Urothelium cell line (cell line): ENCODE data around the gene ACTL9.
A peak's percentile ranks its signal among the peaks of the same experiment; 100 is the strongest.

Experiments used
- DNase-seq: peaks from one replicate; pipeline ENCODE4 v3.0.0; 2011; ENCODE audit warnings: low spot score, mixed read lengths
- FAIRE-seq: peaks from 2 replicates; lab custom pipeline; 2011; peaks lifted over from hg19 to GRCh38; lab: Jason Lieb, UNC

The ACTL9 gene

DNA sequence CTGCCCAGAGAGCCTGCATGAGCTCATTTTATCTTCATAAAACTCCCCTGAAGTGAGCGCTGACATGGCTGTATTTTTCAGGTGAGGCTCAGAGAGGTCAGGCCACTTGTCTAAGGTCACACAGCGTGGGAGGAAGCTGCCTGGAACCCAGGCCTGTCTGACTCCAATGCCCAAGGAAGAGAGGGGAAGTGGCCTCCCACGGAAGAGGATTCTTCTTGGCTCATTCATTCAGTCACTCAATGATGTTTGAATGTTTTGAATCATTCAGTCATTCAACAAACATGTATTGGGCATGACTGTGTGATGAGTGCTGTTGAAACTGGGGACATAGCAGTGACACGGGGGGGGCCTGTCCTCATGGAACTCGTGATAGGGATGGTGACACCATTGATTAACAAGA, 12.0 kb downstream of the ACTL9 start:
- no peak for DNase-seq
- FAIRE-seq, result no peak

DNA sequence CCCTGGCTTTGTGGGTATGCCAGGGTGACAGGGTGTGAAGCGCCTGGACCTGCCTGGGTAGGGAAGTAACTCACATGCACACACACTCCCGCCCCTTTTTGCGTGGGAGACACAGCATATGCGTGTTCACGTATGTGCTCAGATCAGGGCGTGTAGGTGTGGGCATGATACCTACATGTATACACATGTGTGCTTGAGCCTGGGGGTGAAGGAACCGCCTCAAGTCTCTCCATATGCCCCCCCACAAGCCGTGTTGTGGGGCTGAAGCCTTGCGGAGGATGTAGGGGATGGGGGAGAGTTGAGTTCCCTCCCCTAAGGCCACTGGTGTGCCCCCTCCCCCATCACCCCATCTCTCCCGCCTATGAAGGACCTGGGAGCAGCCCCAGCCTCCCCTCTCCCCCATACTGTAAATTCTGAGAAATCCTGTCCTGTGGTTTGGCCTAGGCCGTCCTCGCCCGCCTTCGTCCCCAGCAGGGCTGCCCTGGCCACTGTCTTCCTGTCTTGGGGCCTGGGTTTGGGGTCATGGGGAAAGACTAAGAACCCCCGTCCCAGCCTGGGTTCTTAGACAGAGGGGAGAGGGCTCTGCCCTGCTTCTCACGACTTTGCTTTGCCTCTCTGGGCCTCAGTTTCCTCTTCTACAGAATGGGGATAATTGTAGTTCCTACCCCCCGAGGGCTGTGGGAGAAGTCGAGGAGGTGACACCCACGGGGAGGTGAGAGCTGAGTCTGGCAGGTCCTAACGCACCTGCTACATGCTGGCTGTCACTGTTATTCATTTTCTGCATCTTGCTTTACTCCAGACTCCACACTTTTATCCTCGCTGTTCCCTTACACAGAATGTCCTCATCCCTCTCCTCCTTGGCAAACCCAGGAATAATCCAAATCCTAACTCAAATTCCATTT, 14.3 kb downstream of the ACTL9 start:
- FAIRE-seq (no peak), DNase-seq (no peak)

GRCh38 chr19:8682931-8683330, 15.7 kb downstream of the ACTL9 start:
- FAIRE-seq, result no peak
- no peak for DNase-seq

- FAIRE-seq (no peak), DNase-seq (no peak)
Measured at GRCh38 chr19:8682472-8682871, 16.1 kb downstream of the ACTL9 start.

DNA sequence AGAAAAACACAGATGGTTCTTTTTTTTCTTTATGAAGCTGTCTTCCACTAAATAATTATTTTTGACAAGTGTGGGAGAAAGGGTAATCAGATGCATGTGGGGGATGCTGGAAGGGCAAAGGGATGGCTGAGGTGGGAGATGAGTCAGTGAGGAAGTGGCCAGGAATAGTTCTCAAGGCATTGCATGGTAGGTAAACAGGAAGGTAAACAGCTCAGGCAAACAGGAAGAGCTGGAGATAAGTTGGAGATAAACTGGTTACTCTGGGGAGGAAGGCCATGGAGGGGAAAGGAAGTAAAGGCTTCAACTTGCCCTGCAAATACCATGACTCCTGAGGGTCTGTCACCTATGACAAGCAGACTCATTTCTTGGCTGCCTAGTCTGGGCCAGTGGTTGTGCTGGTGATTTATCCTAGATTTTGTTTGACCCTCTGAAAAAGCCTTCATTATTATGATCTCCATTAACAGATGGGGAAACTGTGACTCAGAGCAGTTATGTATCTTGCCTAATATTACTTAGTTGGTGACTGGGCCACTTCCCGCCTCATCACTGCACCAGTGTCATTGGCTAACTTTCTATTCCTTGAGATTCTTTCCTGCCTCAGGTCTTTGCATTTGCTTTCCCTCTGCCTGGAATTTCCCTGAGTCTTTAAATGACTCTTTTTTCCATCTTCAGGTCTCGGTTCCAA, 17.1 kb downstream of the ACTL9 start:
- no peak for FAIRE-seq
- no peak for DNase-seq

DNA sequence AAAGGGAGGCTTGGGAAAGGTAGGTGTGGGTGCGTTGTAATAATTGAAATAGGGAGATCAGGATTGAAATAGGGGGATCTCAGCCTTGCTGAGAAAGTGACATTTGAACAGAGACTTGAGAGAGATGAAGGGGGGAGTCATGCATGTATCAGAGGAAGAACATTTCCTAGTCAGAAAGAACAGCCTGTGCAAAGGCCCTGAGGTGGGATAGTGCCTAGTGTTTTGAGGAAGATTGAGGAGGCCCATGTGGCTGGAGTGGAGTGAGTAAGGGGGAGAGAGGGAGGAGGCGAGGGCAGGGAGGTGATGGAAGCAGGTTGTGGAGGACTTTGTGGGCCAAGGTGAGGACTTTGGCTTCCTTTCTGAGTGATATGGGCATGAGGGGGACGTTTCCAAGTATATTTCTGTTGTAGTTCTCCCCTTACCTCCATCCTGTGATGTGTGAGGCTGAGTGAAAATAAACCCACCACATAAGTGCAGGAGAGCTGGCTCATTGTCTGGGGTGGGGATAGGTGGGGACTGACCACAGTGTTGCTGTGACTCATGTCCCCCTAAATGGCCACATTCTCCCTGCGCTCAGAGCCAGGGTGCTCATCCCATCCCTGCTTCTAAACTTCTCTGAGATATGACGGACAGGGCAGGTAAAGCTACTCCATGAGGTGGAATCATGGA, 17.8 kb downstream of the ACTL9 start:
- DNase-seq (no peak), FAIRE-seq (no peak)

DNA sequence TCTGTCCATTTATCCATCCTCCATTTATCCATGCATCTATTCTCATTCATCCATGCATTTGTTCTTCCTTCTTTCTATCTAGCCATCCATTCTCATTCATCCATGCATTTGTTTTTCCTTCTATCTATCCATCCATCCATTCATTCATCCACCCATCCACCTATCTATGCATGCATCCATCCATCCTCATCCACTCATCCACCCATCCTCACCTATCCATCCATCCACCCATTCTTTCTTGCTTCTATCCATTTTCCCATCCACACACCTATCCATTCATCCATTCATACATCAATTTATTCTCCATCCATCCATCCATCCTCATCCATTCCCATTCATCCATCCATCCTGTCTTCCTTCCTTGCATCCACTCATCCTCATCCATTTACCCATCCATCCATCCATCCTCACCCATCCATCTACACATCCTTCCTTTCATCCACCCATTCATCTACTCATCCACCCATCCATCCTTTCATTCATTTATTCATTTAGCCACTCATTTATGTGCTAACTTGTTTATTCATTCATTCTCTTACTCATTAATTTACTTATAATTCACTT, 20.3 kb downstream of the ACTL9 start:
- FAIRE-seq, result no peak

DNA sequence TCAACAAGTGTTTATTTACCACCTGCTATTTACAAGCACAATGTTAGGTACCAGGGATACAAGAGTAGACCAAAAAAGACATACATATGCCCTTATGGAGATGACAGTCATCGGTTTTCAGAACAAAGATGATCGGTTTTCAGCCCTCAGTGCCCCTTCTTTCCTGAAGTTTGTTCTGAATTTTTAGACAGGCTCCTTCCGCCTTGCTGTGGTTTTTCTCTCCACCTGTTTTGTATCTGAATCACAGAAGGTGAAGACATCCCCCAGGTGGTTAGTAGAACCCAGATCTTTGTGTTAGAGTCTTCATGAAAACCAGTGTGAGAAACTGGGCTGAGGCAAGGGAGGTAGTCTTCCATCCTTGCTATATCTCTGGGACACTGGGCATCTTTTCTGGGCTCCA, 23.5 kb downstream of the ACTL9 start:
- no peak for DNase-seq
- FAIRE-seq, result no peak

More for the DNA sequence above, 20.3 kb downstream of the ACTL9 start:
- DNase-seq, result no peak

DNA sequence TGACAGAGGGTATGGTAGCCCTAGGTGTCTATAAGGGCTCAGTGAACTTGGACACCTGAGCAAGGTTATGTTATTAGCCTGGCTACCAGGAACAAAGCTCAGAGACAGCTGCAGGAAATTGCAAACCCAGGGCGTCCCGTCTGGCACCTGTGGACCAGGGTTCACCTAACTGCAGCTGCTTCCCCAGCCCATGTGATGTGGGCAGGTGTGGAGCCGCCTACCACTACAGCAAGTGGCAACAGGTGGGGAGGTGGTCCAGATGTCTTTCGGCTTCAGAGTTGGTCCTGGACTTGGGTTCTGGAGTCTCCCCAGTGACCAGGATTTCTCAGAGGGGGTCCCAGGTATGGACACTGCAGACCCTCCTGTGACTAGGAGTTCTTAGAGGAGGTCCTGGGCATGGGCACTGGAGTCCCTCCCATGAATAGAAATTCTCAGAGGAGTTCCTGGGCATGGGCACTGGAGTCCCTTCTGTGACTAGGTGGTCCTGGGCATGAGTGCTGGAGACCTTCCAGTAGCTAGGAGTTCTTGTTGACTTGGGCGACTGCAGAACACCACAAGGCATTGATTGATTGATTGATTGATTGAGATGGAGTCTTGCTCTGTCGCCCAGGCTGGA, 25.2 kb downstream of the ACTL9 start:
- FAIRE-seq, result no peak
- DNase-seq, result no peak

DNA sequence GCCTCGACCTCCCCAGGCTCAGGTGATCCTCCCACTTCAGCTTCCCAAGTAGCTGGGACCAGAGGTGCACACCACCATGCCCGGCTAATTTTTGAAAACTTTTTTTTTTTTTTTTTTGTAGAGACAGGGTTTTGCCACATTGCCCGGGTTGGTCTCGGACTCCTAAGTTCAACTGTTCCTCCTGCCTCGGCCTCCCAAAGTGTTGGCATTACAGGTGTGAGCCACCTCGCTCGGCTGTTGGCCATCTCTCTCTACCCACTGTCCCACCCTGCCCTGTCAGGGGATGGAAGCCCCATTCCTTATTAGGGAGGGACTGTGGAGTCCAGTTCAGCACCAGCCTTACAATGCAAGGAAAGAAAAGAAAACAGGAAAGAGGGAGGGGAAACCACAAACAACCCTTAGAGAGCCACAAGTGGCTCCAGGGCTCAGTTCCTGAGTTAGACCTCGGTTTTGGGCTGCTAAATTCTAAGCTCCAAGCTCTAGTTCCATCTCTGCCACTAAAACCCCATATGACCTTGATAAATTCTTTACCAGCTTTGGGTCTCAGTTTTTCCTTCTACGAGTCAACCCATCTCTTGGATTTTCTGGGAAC, 31.7 kb downstream of the ACTL9 start:
- DNase-seq (no peak), FAIRE-seq (no peak)

- FAIRE-seq, result no peak
- DNase-seq, result no peak
Measured at GRCh38 chr19:8665468-8666213, 33.0 kb downstream of the ACTL9 start.

- no peak for FAIRE-seq
- no peak for DNase-seq
Measured at GRCh38 chr19:8664671-8665057, 33.9 kb downstream of the ACTL9 start.

GRCh38 chr19:8663920-8664670, 34.5 kb downstream of the ACTL9 start:
- DNase-seq, result no peak

GRCh38 chr19:8662263-8662662, 36.3 kb downstream of the ACTL9 start:
- DNase-seq (no peak), FAIRE-seq (no peak)

More at GRCh38 chr19:8663920-8664670, 34.5 kb downstream of the ACTL9 start:
- no peak for FAIRE-seq

GRCh38 chr19:8659905-8660304, 38.7 kb downstream of the ACTL9 start:
- FAIRE-seq, result no peak

GRCh38 chr19:8657869-8658268, 40.7 kb downstream of the ACTL9 start:
- FAIRE-seq (no peak), DNase-seq (no peak)

More at GRCh38 chr19:8659905-8660304, 38.7 kb downstream of the ACTL9 start:
- no peak for DNase-seq

DNA sequence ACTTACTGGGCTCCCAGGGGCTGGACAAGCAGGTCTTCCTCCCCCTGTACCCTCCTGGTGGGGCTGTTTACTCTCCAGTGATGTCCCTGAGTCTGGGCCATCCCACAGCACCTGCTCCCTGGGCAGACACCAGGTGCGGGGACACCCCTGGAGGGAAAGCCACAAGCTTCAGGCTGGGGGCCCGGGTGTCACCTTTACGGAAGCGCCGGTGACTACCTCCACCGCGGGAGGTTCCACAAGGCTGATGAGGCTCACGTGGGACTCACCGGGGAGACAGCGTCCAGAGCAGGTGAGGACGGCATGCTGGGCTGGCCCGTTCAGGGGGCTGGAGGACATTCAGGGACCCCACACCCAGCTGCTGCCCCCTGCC, 43.3 kb downstream of the ACTL9 start:
- DNase-seq, result no peak
- FAIRE-seq, result no peak

- FAIRE-seq, result no peak
- DNase-seq, result peak; percentile 66
Measured at GRCh38 chr19:8654591-8655339, 43.8 kb downstream of the ACTL9 start.
